T follicular helper cell (primary cell): ENCODE data around the gene TLR8.
"Not testable (repeated sequence)": the region's sequence is repeated elsewhere in the genome, so short reads cannot be mapped to it uniquely, and the experiment has no call there.

Experiments used
- DNase-seq: peaks from one replicate; pipeline ENCODE4 v3.0.0-alpha.2; 2020; ENCODE audit warnings: low read depth

TLR8 gene

DNA sequence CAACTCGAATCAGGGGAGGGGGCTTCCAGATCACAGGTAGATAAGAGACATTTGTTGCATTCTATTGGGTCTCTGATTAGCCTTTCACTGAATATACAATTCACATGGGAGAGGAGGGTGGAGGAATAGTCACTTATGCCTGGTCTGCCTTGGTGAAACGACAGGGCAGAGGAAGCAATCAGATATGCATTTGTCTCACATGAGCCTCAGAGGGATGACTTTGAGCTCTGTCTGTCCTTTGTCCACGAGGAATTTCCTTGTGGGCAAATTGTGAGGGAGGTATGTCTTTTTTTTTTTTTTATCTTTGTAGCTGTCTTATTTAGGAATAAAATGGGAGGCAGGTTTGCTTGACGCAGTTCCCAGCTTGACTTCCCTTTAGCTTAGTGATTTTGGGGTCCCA, 40.0 kb downstream of the TLR8 start:
- DNase-seq = no peak

GRCh38 chrX:12946838-12947544, 40.6 kb downstream of the TLR8 start:
- peak; percentile 70 for DNase-seq

- no peak for DNase-seq
These were observed 41.3 kb downstream of the TLR8 start for GRCh38 chrX:12947545-12948235.

GRCh38 chrX:12948495-12948894, 42.1 kb downstream of the TLR8 start:
- no peak for DNase-seq

GRCh38 chrX:12949205-12949926, 42.9 kb downstream of the TLR8 start:
- DNase-seq = no peak

- peak; percentile 87 for DNase-seq
These were observed 43.7 kb downstream of the TLR8 start for GRCh38 chrX:12949927-12950656.

- peak; percentile 58 for DNase-seq
These were observed 44.6 kb downstream of the TLR8 start for GRCh38 chrX:12950851-12951594.

GRCh38 chrX:12951595-12951975, 45.2 kb downstream of the TLR8 start:
- no peak for DNase-seq

- no peak for DNase-seq
These were observed 47.0 kb downstream of the TLR8 start for GRCh38 chrX:12953420-12953819.

DNA sequence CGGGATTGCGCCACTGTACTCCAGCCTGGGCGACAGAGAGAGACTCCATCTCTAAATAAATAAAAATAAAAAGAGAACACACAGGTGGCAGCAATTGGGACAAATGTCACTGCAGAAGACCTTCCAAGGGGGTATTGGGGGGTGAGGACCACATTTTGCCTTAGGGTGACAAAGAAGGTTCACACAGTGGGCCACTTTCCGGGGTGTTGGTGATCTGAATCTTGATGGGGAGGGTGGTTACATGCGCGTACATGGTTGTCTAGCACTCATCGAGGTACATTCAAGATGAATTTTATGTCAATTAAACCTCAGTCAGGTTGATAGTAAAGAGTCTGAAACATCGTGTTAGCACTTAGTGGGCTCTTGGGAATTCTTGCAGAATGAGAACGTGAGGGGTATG, 48.0 kb downstream of the TLR8 start:
- no peak for DNase-seq

DNA sequence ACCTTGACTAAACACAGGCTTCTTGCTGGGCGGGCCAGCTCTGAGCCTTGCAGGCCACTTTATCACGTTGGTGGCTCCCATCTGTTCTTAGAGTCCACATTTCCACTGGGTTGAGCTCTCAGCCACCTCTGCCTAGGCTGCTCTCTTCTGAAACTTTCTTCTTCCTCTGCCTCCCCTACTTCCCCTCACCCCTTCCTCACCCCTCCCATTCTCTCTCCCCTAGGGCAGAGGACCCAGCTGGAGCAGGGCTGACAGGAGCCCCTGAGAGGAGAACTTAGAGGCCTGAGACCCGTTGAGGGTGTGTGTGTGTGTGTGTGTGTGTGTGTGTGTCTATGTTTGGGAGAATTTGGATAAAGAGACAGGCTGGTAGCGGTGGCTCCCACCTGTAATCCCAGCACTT, 48.6 kb downstream of the TLR8 start:
- no peak for DNase-seq

DNA sequence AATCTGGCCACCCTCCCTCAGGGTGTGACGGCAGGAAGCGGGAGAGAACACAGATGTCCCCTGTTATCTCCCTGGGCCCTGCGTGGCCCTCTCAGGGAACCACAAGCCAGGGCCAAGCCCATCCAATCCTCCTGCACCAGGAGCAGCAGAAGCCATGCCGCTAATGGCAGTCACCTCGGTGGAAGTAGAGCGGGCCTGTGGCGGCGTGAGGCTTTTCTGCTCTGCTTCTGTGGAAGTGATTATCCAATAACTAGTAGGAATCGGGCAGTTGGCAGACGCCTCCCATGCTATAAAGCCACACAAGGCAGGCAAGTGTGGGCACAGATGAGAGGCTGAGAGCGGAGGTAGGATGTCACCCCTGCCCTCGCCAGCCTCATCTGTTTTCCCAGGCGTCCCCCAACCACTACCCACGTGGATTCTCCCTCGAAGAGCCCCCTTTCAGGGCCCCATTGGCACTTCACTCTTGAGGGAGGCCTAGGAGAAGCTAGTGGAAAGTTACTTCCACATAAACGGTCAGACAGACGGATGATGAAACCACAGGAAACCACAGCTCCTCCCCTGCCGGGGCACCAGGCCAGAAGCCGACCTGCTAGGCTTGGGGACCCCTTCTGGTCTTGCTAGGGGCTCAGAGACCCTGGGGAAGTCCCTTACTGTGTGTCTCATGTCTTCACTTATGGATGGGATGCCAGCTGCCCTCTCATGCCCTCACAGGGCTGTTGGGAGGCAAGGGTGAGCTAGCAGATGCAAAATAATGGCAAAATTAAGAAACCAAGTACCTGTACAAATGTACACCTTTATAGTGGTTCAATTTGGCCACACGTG, 49.7 kb downstream of the TLR8 start:
- DNase-seq = peak; percentile 49

GRCh38 chrX:12956704-12957534, 50.5 kb downstream of the TLR8 start:
- DNase-seq = peak; percentile 49

DNA sequence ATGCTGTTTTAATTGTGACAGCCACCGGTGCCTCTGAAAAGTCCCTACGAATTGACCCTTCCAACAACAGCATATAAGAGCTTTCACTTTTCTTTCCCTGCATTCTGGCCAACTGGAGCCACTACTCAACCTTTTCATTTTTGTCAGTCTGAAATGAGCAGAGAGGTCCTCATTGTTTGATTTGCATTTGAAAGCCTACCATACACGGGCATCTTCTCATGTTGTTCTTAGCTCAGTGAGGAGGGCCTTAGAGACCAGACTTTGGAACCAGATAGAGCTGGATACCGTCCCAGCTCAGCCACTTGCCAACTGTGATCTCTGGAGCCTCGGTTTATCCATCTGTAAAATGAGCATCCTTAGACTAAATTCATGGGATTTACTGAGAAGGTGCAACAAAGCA, 51.6 kb downstream of the TLR8 start:
- DNase-seq = no peak

- no peak for DNase-seq
These were observed 52.0 kb downstream of the TLR8 start for GRCh38 chrX:12958461-12958860.

DNA sequence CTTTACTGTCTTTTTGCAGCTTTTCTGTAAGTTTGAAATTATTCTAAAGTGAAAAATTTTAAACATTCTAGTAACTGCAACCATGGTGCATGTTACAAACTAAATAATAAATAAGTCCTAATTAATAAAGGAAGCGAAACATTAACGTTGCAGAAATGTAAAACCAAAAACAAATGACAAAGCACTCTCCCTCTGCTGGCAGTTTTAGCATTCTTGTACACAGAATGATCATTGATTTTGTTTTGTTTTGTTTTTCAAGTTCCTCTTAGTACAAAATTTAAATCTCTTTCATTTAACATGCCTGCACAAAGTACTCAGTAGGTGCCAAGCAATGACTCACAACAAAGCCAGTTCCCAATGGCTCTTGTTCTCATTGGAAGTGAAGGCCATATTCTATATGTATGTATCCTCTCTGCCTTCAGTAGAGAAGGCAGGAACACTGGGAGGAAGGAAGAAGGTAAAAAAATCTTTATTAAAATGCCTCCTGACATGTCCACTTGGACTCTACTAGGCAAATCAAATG, 54.8 kb downstream of the TLR8 start:
- DNase-seq = no peak

DNA sequence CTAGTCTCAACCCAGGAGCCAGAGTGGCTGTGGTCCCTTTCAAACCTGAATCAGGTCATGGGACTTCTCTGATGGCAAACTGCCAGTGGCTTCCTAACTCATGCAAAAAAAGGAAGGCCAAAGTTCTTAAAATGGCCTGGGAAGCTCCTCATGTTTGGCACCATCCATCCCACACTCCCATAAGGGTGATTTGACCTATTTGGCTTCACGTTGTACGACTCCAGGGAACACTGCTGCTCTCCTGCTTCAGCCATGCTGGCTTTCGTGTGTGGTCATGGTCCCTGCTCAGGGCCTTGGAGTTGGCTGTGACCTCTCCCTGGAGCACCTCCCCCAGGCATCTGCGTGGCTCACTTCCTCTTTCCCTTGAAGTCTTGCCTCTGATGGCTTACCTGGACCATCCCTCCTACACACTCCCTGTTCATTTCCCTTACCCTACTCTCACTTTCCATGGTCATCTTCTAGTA, 55.7 kb downstream of the TLR8 start:
- no peak for DNase-seq

DNA sequence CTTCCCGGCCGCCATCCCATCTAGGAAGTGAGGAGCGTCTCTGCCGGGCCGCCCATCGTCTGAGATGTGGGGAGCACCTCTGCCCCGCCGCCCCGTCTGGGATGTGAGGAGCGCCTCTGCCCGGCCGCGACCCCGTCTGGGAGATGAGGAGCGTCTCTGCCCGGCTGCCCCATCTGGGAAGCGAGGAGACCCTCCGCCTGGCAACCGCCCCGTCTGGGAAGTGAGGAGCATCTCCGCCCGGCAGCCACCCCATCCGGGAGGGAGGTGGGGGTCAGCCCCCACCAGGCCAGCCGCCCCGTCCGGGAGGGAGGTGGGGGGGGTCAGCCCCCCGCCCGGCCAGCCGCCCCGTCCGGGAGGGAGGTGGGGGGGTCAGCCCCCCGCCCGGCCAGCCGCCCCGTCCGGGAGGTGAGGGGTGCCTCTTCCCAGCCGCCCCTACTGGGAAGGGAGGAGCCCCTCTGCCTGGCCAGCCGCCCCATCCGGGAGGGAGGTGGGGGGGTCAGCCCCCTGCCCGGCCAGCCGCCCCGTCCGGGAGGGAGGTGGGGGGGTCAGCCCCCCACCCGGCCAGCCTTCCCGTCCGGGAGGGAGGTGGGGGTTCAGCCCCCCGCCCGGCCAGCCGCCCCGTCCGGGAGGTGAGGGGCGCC, 56.9 kb downstream of the TLR8 start:
- DNase-seq = not testable (repeated sequence)
